H1 (cell line): ENCODE results near the gene CXCL17. TPM values are rescaled to one million over a fixed set of nuclear protein-coding genes. Genes with fewer than 3 reads are reported as not detected.

Source experiments
- CTCF ChIA-PET: fragments of 300-600 bp; sonication (Branson Sonifier 250); formaldehyde crosslinking; loops from one replicate; lab custom pipeline; 2021; ENCODE audit not compliant: partially characterized antibody; lab: Charles Lee
- POLR2A ChIA-PET: fragments of 300-600 bp; sonication (Branson Sonifier 250); formaldehyde crosslinking; loops from one replicate; lab custom pipeline; 2021; ENCODE audit warnings: inconsistent platforms; ENCODE audit not compliant: partially characterized antibody; lab: Charles Lee
- DNase-seq, 2 experiments: peaks; one replicate each; pipeline versions ENCODE4 v3.0.0 to v3.0.0-alpha.2; 2010 to 2022; ENCODE audit warnings: low spot score in 2 of 2, low read depth in 1 of 2, mixed read lengths in 1 of 2
- FAIRE-seq: peaks from 2 replicates; lab custom pipeline; 2011; peaks lifted over from hg19 to GRCh38; lab: Jason Lieb, UNC
- H2AFZ ChIP-seq: 2 replicates; pipeline ENCODE4 v1.8.1; 2012; ENCODE audit warnings: low read length, inconsistent platforms
- H2AK5ac ChIP-seq: 2 replicates; pipeline ENCODE4 v1.6.1; 2013; ENCODE audit warnings: low read depth, low read length
- H2BK120ac ChIP-seq: replicated peaks from 2 replicates; pipeline ENCODE3; 2013; ENCODE audit warnings: low read depth, low read length, inconsistent platforms
- H2BK12ac ChIP-seq: 2 replicates; pipeline ENCODE4 v1.6.1; 2013; ENCODE audit warnings: low read depth, low read length
- H2BK15ac ChIP-seq: 2 replicates; pipeline ENCODE4 v1.6.1; 2013; ENCODE audit warnings: low read length
- H2BK20ac ChIP-seq: 2 replicates; pipeline ENCODE4 v1.6.1; 2013; ENCODE audit warnings: low read length
- H2BK5ac ChIP-seq: 2 replicates; pipeline ENCODE4 v1.6.1; 2013; ENCODE audit warnings: low read depth, low read length
- H3K14ac ChIP-seq: 2 replicates; pipeline ENCODE4 v1.6.1; 2013; ENCODE audit warnings: inconsistent platforms; ENCODE audit not compliant: insufficient read length
- H3K18ac ChIP-seq: 2 replicates; pipeline ENCODE4 v1.6.1; 2013; ENCODE audit warnings: low read length; ENCODE audit errors: extremely low read depth
- H3K23ac ChIP-seq: 2 replicates; pipeline ENCODE4 v1.6.1; 2013; ENCODE audit warnings: inconsistent platforms; ENCODE audit not compliant: insufficient read length
- H3K23me2 ChIP-seq: 2 replicates; pipeline ENCODE4 v1.6.1; 2013; ENCODE audit warnings: low read depth, low read length
- H3K27ac ChIP-seq: 2 replicates; pipeline ENCODE4 v1.6.1; 2011; ENCODE audit warnings: low read depth, low read length, inconsistent platforms
- H3K27me3 ChIP-seq, 4 experiments: replicated peaks in 1 of 4; 1 replicate in 1 of 4; 2 replicates in 3 of 4; pipeline versions ENCODE4 v1.6.1 to v1.8.1; 2011 to 2013; ENCODE audit warnings: low read length in 3 of 4, mild to moderate bottlenecking in 3 of 4, inconsistent platforms in 2 of 4, mixed read lengths in 2 of 4, moderate library complexity in 1 of 4; ENCODE audit not compliant: control insufficient read depth in 3 of 4, insufficient read depth in 3 of 4; ENCODE audit errors: extremely low read depth in 1 of 4
- H3K36me3 ChIP-seq, 4 experiments: 2 replicates each; pipeline versions ENCODE4 v1.6.1 to v1.8.1; 2011 to 2013; ENCODE audit warnings: mild to moderate bottlenecking in 4 of 4, low read length in 3 of 4, moderate library complexity in 2 of 4, control low read depth in 1 of 4, inconsistent platforms in 1 of 4; ENCODE audit not compliant: insufficient read depth in 4 of 4, control insufficient read depth in 2 of 4
- H3K4ac ChIP-seq: replicated peaks from 2 replicates; pipeline ENCODE3; 2013; ENCODE audit warnings: low read length, low read depth, mixed read lengths, inconsistent platforms; ENCODE audit not compliant: insufficient read length
- H3K4me1 ChIP-seq, 4 experiments: replicated peaks in 1 of 4; 1 replicate in 1 of 4; 2 replicates in 3 of 4; pipeline versions ENCODE4 v1.6.1 to v1.8.1; 2011 to 2013; ENCODE audit warnings: low read length in 3 of 4, inconsistent platforms in 2 of 4, mixed read lengths in 1 of 4; ENCODE audit not compliant: insufficient read depth in 4 of 4, control insufficient read depth in 3 of 4
- H3K4me2 ChIP-seq, 2 experiments: 2 replicates each; pipeline versions ENCODE4 v1.6.1 to v1.8.1; 2011 to 2013; ENCODE audit warnings: low read depth in 2 of 2, low read length in 2 of 2, control low read depth in 1 of 2, inconsistent platforms in 1 of 2, mild to moderate bottlenecking in 1 of 2; ENCODE audit not compliant: insufficient read depth in 1 of 2
- H3K4me3 ChIP-seq, 4 experiments: fragments of 200-600, 300-600 bp in 1 of 4; sonication (generic), shearing (Covaris generic), sonication (Bioruptor Twin) in 1 of 4; 2 replicates each; pipeline versions ENCODE4 v1.5.1 to v1.8.1; 2011 to 2016; ENCODE audit warnings: low read length in 4 of 4, low read depth in 3 of 4, control low read depth in 2 of 4, inconsistent platforms in 2 of 4, mild to moderate bottlenecking in 2 of 4, mixed read lengths in 1 of 4, moderate library complexity in 1 of 4; ENCODE audit not compliant: insufficient read depth in 2 of 4; ENCODE audit errors: extremely low read depth in 1 of 4
- H3K56ac ChIP-seq: replicated peaks from 2 replicates; pipeline ENCODE3; 2013; ENCODE audit warnings: low read depth, mild to moderate bottlenecking, mixed read lengths, low read length, inconsistent platforms; ENCODE audit not compliant: insufficient read length
- H3K79me1 ChIP-seq: 2 replicates; pipeline ENCODE4 v1.6.1; 2013; ENCODE audit warnings: low read depth, low read length, control low read depth
- H3K79me2 ChIP-seq, 2 experiments: 2 replicates each; pipeline versions ENCODE4 v1.6.1 to v1.8.1; 2012 to 2013; ENCODE audit warnings: low read length in 2 of 2, mild to moderate bottlenecking in 2 of 2, inconsistent platforms in 1 of 2; ENCODE audit not compliant: insufficient read depth in 2 of 2, control insufficient read depth in 1 of 2
- H3K9ac ChIP-seq, 4 experiments: replicated peaks in 1 of 4; 1 replicate in 1 of 4; 2 replicates in 3 of 4; pipeline versions ENCODE4 v1.6.1 to v1.8.1; 2011 to 2013; ENCODE audit warnings: low read depth in 3 of 4, low read length in 3 of 4, control low read depth in 2 of 4, mild to moderate bottlenecking in 2 of 4, moderate library complexity in 2 of 4, inconsistent platforms in 1 of 4; ENCODE audit errors: extremely low read depth in 1 of 4
- H3K9me3 ChIP-seq, 2 experiments: 2 replicates each; pipeline versions ENCODE4 v1.6.1 to v1.8.1; 2012 to 2013; ENCODE audit warnings: mild to moderate bottlenecking in 2 of 2, moderate library complexity in 2 of 2, control low read depth in 1 of 2, inconsistent platforms in 1 of 2, low read depth in 1 of 2, low read length in 1 of 2, mixed read lengths in 1 of 2; ENCODE audit not compliant: insufficient read depth in 2 of 2
- H4K20me1 ChIP-seq, 2 experiments: replicated peaks in 1 of 2; 2 replicates each; pipeline versions ENCODE3 to v1.8.1; 2011 to 2013; ENCODE audit warnings: inconsistent platforms in 2 of 2, low read length in 2 of 2, mild to moderate bottlenecking in 1 of 2; ENCODE audit not compliant: insufficient read depth in 2 of 2, control insufficient read depth in 1 of 2
- H4K5ac ChIP-seq: 2 replicates; pipeline ENCODE4 v1.6.1; 2013; ENCODE audit warnings: low read length, low read depth, mixed read lengths, inconsistent platforms; ENCODE audit not compliant: insufficient read length
- H4K8ac ChIP-seq: 2 replicates; pipeline ENCODE4 v1.8.0; 2013; ENCODE audit warnings: mild to moderate bottlenecking, moderate library complexity, low read length, inconsistent platforms; ENCODE audit not compliant: insufficient read depth; ENCODE audit errors: extremely low read depth
- H4K91ac ChIP-seq: replicated peaks from 2 replicates; pipeline ENCODE3; 2013; ENCODE audit warnings: low read length, mixed read lengths, inconsistent platforms; ENCODE audit not compliant: insufficient read length
- ATF3 ChIP-seq: IDR thresholded peaks from 2 replicates; pipeline ENCODE4 v1.6.1; 2011; ENCODE audit warnings: low read depth, mild to moderate bottlenecking, low read length; ENCODE audit not compliant: insufficient read depth
- E2F6 ChIP-seq: IDR thresholded peaks from 2 replicates; pipeline ENCODE4 v1.6.1; 2012; ENCODE audit warnings: inconsistent platforms
- FOSL1 ChIP-seq: IDR thresholded peaks from 2 replicates; pipeline ENCODE4 v1.6.1; 2011; ENCODE audit warnings: mild to moderate bottlenecking, low read depth, low read length, moderate library complexity; ENCODE audit not compliant: insufficient read depth
- HDAC6 ChIP-seq: IDR thresholded peaks from one replicate; pipeline ENCODE4 v1.7.1; 2012; ENCODE audit warnings: low read depth, mild to moderate bottlenecking, inconsistent platforms, low read length, moderate library complexity
- KDM5A ChIP-seq: fragments of 200-600 bp; IDR thresholded peaks from 2 replicates; pipeline ENCODE4 v1.7.1; 2012; ENCODE audit warnings: mild to moderate bottlenecking, low read length, inconsistent platforms, mixed read lengths
- POLR2A ChIP-seq, 2 experiments: IDR thresholded peaks; 1 replicate in 1 of 2; 2 replicates in 1 of 2; pipeline ENCODE4 v1.6.1; 2011; ENCODE audit warnings: low read depth in 2 of 2, low read length in 2 of 2, mild to moderate bottlenecking in 2 of 2; ENCODE audit errors: control extremely low read depth in 1 of 2
- SAP30 ChIP-seq: fragments of 300-600 bp; sonication (generic); IDR thresholded peaks from 2 replicates; pipeline ENCODE4 v1.7.1; 2012; ENCODE audit warnings: low read length, moderate library complexity, mild to moderate bottlenecking, inconsistent platforms; ENCODE audit not compliant: insufficient read depth, insufficient replicate concordance
- SIN3A ChIP-seq, 2 experiments: IDR thresholded peaks in 1 of 2; conservative IDR thresholded peaks in 1 of 2; 2 replicates each; pipeline ENCODE4 v1.6.1; 2011 to 2012; ENCODE audit warnings: low read length in 2 of 2, improper control_type of control experiment in 1 of 2, low read depth in 1 of 2, mild to moderate bottlenecking in 1 of 2
- SIRT6 ChIP-seq: IDR thresholded peaks from one replicate; pipeline ENCODE4 v1.7.1; 2012; ENCODE audit warnings: low read length, inconsistent platforms
- TCF12 ChIP-seq: IDR thresholded peaks from 2 replicates; pipeline ENCODE4 v1.6.1; 2011; ENCODE audit warnings: low read depth, mild to moderate bottlenecking, low read length
- WGBS, 2 experiments: shearing (Covaris generic) in 1 of 2; methylation state at CpG; one replicate each; pipeline versions ENCODE4 v1.1.6 to v1.1.7; 2013 to 2015; ENCODE audit warnings: low lambda C conversion rate in 2 of 2, mixed read lengths in 2 of 2, inconsistent platforms in 1 of 2, low coverage in 1 of 2, missing lambda C conversion rate in 1 of 2; ENCODE audit not compliant: insufficient replicate concordance in 2 of 2, insufficient coverage in 1 of 2, insufficient read length in 1 of 2; ENCODE audit errors: extremely low coverage in 1 of 2, missing lambda C conversion rate in 1 of 2; 5-methylcytosine and 5-hydroxymethylcytosine counted together
- polyA plus RNA-seq, 7 experiments: library from polyadenylated mRNA; depleted of rRNA in 3 of 7; stranded (reverse) in 5 of 7; unstranded in 2 of 7; fragments of >200 nt in 5 of 7; fragments of 200-250 nt in 2 of 7; gene quantifications; 1 replicate in 5 of 7; 2 replicates in 1 of 7; 4 replicates in 1 of 7; pipeline versions ENCODE4 v1.2.1 to v1.2.3, GENCODE V29; 2011 to 2013; ENCODE audit warnings: missing spikeins in 2 of 7, mixed read lengths in 2 of 7
- total RNA-seq: library from RNA; stranded (reverse); fragmentation: NEBNext Ultra II Directional; extraction: Animal tissue kit (Norgen Biotek cat#: 25700); gene quantifications from 2 replicates; pipeline ENCODE4 v1.2.1, GENCODE V29; 2021

CXCL17 gene
- total and polyA plus RNA-seq, 2 of the 8 experiments (the other 6 are each of a cell fraction or from before 2014, with no cell fraction given), result not detected

- no peaks in the 10 kb centered on the region; a peak in 3 of 8 replicates for H3K36me3 ChIP-seq
- no peak overlapping the region for H4K8ac ChIP-seq
- TF ChIP-seq FOSL1 (no peak), HDAC6 (no peak), SAP30 (no peak), KDM5A (no peak), ATF3 (no peak), TCF12 (no peak), SIN3A (conservative IDR thresholded peaks at IDR 0.05 in 1 of 2, IDR thresholded peaks at IDR 0.05 in 1 of 2; ENCODE audit: low read depth in 1 of 2, low read length in 2 of 2) (no peak), SIRT6 (no peak), POLR2A (IDR thresholded peaks at IDR 0.05; ENCODE audit: control extremely low read depth in 1 of 2, low read depth in 2 of 2, low read length in 2 of 2) (no peak), E2F6 (no peak)
- H2AK5ac ChIP-seq, result no peak overlapping the region
- H2BK5ac ChIP-seq, result no peak overlapping the region
- no peak overlapping the region for H3K14ac ChIP-seq
- H2AFZ ChIP-seq, result no peak overlapping the region
- H4K5ac ChIP-seq, result no peak overlapping the region
- ChIA-PET POLR2A (interaction anchor here (0.6 to 1.8 kb wide), 7 partner anchors 9 to 339 kb away, joined by 3 to 7 read pairs (median 3); no protein-coding TSS in a partner anchor), CTCF (interaction anchor here (0.8 to 6.6 kb wide), 8 partner anchors 9 to 185 kb away, joined by 3 to 38 read pairs (median 4); no protein-coding TSS in a partner anchor)
- no peak overlapping the region for H3K23ac ChIP-seq
- no peak overlapping the region for H3K18ac ChIP-seq
- H3K9ac ChIP-seq, result no peak overlapping the region; a peak in 1 of 7 replicates
- H3K4ac ChIP-seq, result no peak overlapping the region
- H4K91ac ChIP-seq, result no peak overlapping the region
- 91% methylated on average over 8 of the region's 8 CpGs; no CpG with 5 or more reads in 1 of the 2 experiments for WGBS, 2 experiments
- peaks cover 0 to 26% (median 15%) of the 10 kb centered on the region in 4 experiments; a peak in 5 of 7 replicates for H3K27me3 ChIP-seq
- H3K9me3 ChIP-seq, result no peaks in the 10 kb centered on the region
- no peak overlapping the region for H3K56ac ChIP-seq
- H2BK20ac ChIP-seq, result no peak overlapping the region
- H3K4me1 ChIP-seq, result peaks cover 0 to 9% (median 1%) of the 10 kb centered on the region in 4 experiments; a peak in 2 of 7 replicates
- no peak for FAIRE-seq
- no peak overlapping the region for H3K4me2 ChIP-seq
- H3K79me2 ChIP-seq, result no peaks in the 10 kb centered on the region
- no peak for DNase-seq
- H4K20me1 ChIP-seq, result peaks cover 13 to 34% of the 10 kb centered on the region in 2 experiments
- no peak overlapping the region for H3K4me3 ChIP-seq
- H2BK15ac ChIP-seq, result no peak overlapping the region
- 0 out of 2 replicates have a peak, but pooled peaks cover 2% of the 10 kb centered on the region for H3K23me2 ChIP-seq
- H2BK120ac ChIP-seq, result no peak overlapping the region
- no peaks in the 10 kb centered on the region for H3K79me1 ChIP-seq
- no peak overlapping the region for H3K27ac ChIP-seq
- H2BK12ac ChIP-seq, result no peak overlapping the region
Observed at GRCh38 chr19:42411581-42412178, 31.1 kb downstream of the CXCL17 start.
